Transverse colon (tissue), 4 donors: Measurements from ENCODE around the gene HIP1R. TPM values are rescaled to one million over a fixed set of nuclear protein-coding genes. Genes with fewer than 3 reads are reported as not detected.
A peak's percentile ranks its signal among the peaks of the same experiment; 100 is the strongest.

Experiments
- DNase-seq: peaks from one replicate; pipeline ENCODE4 v3.0.0-alpha.2; 2019
- H3K27ac ChIP-seq, 4 donors: fragments of 200-600 bp; sonication (generic); 2 replicates each; pipeline ENCODE4 v1.5.1; 2016 to 2018; ENCODE audit warnings: inconsistent platforms in 4 of 4
- H3K27me3 ChIP-seq: fragments of 200-600 bp; sonication (generic); 2 replicates; pipeline ENCODE4 v1.5.1; 2017; ENCODE audit warnings: inconsistent platforms
- H3K36me3 ChIP-seq, 4 donors: fragments of 200-600 bp; sonication (generic); 2 replicates each; pipeline ENCODE4 v1.5.1; 2017 to 2019; ENCODE audit warnings: inconsistent platforms in 4 of 4
- H3K4me1 ChIP-seq, 4 donors: fragments of 200-600 bp; sonication (generic); 2 replicates each; pipeline ENCODE4 v1.5.1; 2017 to 2020; ENCODE audit warnings: inconsistent platforms in 4 of 4
- H3K4me3 ChIP-seq, 4 donors: fragments of 200-600 bp; sonication (generic); 1 replicate in 1 of 4; 2 replicates in 3 of 4; pipeline versions ENCODE4 v1.5.1 to v1.6.1; 2017 to 2019; ENCODE audit warnings: inconsistent platforms in 4 of 4
- H3K9me3 ChIP-seq, 2 donors: fragments of 200-600 bp; sonication (generic); 2 replicates each; pipeline ENCODE4 v1.5.1; 2017 to 2019; ENCODE audit warnings: inconsistent platforms in 2 of 2
- CTCF ChIP-seq, 5 experiments: fragments of 200-600 bp in 3 of 5; fragments of 450-650 bp in 2 of 5; sonication (generic) in 3 of 5; IDR thresholded peaks; 1 replicate in 2 of 5; 2 replicates in 3 of 5; pipeline ENCODE4 v1.5.1; 2016 to 2017; ENCODE audit warnings: antibody characterized with exemption in 5 of 5, inconsistent platforms in 3 of 5, mild to moderate bottlenecking in 2 of 5, moderate library complexity in 1 of 5
- EP300 ChIP-seq: sonication (generic); formaldehyde crosslinking; IDR thresholded peaks from one replicate; pipeline ENCODE4 v1.6.1; 2017; ENCODE audit warnings: antibody characterized with exemption, low read depth
- POLR2A ChIP-seq: fragments of 450-650 bp; IDR thresholded peaks from one replicate; pipeline ENCODE4 v1.6.1; 2016; ENCODE audit warnings: antibody characterized with exemption, mild to moderate bottlenecking, moderate library complexity
- POLR2AphosphoS5 ChIP-seq, 3 donors: sonication (generic); formaldehyde crosslinking; IDR thresholded peaks; one replicate each; pipeline ENCODE4 v1.6.1; 2016; ENCODE audit warnings: antibody characterized with exemption in 3 of 3
- WGBS, 2 donors: methylation state at CpG; one replicate each; pipeline ENCODE4 v1.1.5; 2018; ENCODE audit warnings: low coverage in 1 of 2; 5-methylcytosine and 5-hydroxymethylcytosine counted together
- in situ Hi-C, 4 donors: fragments of 200-750 bp; cut with MboI; loops; one replicate each; pipeline versions ENCODE4 v1.15.0 to v1.15.1; 2017; ENCODE audit warnings: low sequenced_read_pairs in 3 of 4, low pct_ligation_motif_present in 1 of 4, low pct_unique_long_range_greater_than_20kb in 1 of 4
- intact Hi-C: fragments of 100-400 bp; cut with DNase I; formaldehyde crosslinking; loops from one replicate; pipeline ENCODE4 v1.15.1; 2023; ENCODE audit warnings: low total_unique reads
- total RNA-seq, 4 donors: library from RNA; depleted of rRNA; stranded (reverse); fragments of >200 nt; gene quantifications; one replicate each; pipeline ENCODE4 v1.1.0, GENCODE V29; 2016

Gene HIP1R
- total RNA-seq, 4 donors from 2014 or later, result 72.4 to 459 (median 146) TPM

- H3K4me3 ChIP-seq, result no peak overlapping the region
- TF ChIP-seq POLR2A (no peak), EP300 (no peak), POLR2AphosphoS5 (IDR thresholded peaks at IDR 0.05) (no peak)
- H3K4me1 ChIP-seq, result peaks cover 50 to 80% (median 76%) of the 10 kb centered on the region in 4 donors
- 92 to 100% methylated on average over 2 to 11 of the region's 11 CpGs for WGBS, 2 donors
- H3K9me3 ChIP-seq, result no peaks in the 10 kb centered on the region
- no peak for DNase-seq
- no peaks in the 10 kb centered on the region for H3K27me3 ChIP-seq
- H3K36me3 ChIP-seq, result peaks cover 0 to 6% (median 0%) of the 10 kb centered on the region in 4 donors
- intact Hi-C loops, result no loop called here
- H3K27ac ChIP-seq, result peak overlapping the region; percentile 81 to 89 (median 87)
- in situ Hi-C loops, result loop anchor here in 2 of 4 donors (10.0 to 25.0 kb wide), 2 partner anchors 84 to 367 kb away; partner anchors contain the start of genes MPHOSPH9 (in 2 of the 2) and MTRFR (in 2 of the 2)
These were observed 35.0 kb downstream of the HIP1R start for GRCh38 chr12:122870163-122870842.

DNA sequence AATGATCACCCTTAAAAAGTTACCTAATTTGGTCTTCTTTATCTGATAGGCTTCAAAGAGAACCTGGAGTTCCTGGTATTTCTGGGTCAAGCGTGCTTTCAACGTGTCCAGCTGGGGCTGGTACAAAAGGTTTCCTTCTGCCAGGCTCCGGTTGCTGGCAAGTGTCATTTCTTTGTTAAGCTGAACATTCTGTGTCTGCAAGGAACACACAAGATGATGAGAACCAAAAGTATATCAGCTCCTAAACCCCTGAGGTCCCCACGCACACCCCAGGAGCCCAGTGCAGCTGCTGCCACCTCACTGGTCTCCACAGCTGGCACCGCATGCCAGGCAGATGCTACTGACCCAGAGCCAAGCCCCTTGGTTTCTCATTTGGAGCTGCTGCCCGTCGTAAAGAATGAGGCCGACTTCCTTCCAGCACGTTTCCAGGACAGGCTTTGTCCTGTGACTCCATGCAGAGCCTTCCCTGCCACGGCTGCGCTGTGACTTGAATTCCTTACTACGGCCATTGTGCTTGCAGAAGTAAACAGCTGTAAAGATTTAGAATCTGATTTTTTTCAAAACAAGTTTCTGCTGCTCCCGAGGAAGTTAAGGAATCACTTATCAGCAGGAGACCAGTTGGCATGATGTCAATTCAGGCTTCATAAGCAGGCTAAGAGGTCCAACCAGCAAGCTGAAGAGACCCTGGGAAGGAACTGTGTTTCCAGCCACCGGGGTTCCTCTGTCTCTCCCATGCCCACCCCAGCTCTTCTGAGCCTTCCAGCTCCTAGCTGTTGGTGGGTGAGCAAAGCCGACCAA, 35.8 kb downstream of the HIP1R start:
- DNase-seq, result peak; percentile 53
- in situ Hi-C loops (loop anchor here in 2 of 4 donors (10.0 to 25.0 kb wide), 2 partner anchors 84 to 366 kb away; partner anchors contain the start of genes MPHOSPH9 (in 2 of the 2) and MTRFR (in 2 of the 2)), intact Hi-C loops (no loop called here)
- peaks cover 0 to 6% (median 0%) of the 10 kb centered on the region in 4 donors for H3K36me3 ChIP-seq
- WGBS, 2 donors, result 29 to 70% methylated on average over 2 to 15 of the region's 15 CpGs
- peaks cover 52 to 88% (median 80%) of the 10 kb centered on the region in 4 donors for H3K4me1 ChIP-seq
- no peaks in the 10 kb centered on the region for H3K9me3 ChIP-seq
- H3K27me3 ChIP-seq, result no peaks in the 10 kb centered on the region
- peak overlapping the region in 3 of 4 donors; percentile 2 to 33 (median 2) for H3K4me3 ChIP-seq
- TF ChIP-seq CTCF (IDR thresholded peaks at IDR 0.05), result no peak
- peak in 1 of 3 donors; percentile 32 for TF ChIP-seq POLR2AphosphoS5 (IDR thresholded peaks at IDR 0.05)
- H3K27ac ChIP-seq, result peak overlapping the region; percentile 81 to 89 (median 87)

DNA sequence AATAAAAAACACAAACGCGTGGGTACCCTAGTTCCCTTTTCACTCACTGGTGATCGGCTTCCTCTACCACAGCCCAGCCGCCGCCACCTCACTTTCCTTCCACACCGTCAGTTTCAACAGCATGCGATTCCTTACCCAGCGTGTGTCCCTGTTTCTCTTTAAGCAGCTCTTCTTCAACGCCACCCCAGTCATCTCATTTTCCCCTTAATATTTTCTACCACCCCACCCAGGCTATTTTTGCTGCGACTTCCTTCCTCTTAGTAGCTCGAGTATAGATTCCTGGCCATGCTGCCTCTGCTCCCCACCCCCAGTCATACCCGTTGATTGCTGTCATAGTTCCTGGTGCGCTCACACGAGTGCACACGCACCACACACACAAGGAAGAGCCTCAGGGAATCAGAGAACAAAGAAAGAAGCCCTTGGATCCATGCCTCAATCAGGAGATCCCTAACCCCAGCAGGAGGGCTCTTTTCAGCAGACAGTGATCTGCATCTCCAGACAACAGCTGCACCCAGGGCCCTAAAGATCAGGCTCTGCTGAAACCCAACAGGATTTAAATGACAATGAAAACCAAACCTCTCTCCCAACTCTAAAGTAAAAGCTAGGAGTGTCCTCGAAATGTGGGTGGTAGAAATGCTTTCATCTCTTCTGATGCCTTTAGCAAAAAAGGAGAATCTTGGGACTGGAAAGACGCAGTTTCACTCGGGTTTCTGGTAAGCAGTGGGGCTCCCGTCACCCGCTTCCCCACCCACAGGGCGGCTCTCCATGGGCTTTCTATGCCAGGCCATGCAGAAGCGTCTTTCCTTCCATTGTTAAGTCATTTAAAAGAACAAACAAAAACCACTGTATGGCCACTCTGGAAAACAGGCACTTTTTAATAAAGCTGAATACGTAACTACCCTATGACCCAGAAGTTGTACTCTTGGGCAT, 36.9 kb downstream of the HIP1R start:
- intact Hi-C loops, result no loop called here
- in situ Hi-C loops, result loop anchor here in 2 of 4 donors (10.0 to 25.0 kb wide), 2 partner anchors 83 to 365 kb away; partner anchors contain the start of genes MPHOSPH9 (in 2 of the 2) and MTRFR (in 2 of the 2)
- peak; percentile 47 to 67 (median 56) for TF ChIP-seq POLR2AphosphoS5 (IDR thresholded peaks at IDR 0.05)
- no peak for TF ChIP-seq CTCF (IDR thresholded peaks at IDR 0.05)
- TF ChIP-seq POLR2A, result peak; percentile 33
- no peak for TF ChIP-seq EP300
- Histone ChIP-seq H3K4me1 (peaks cover 52 to 99% (median 80%) of the 10 kb centered on the region in 4 donors), H3K9me3 (no peaks in the 10 kb centered on the region), H3K27me3 (no peaks in the 10 kb centered on the region), H3K27ac (peak overlapping the region; percentile 81 to 89 (median 87)), H3K36me3 (peaks cover 0 to 6% (median 0%) of the 10 kb centered on the region in 4 donors), H3K4me3 (peak overlapping the region in 3 of 4 donors; percentile 2 to 33 (median 2))
- DNase-seq, result peak; percentile 82
- 16 to 17% methylated on average over 13 to 23 of the region's 23 CpGs for WGBS, 2 donors

GRCh38 chr12:122872815-122873361, 37.6 kb downstream of the HIP1R start:
- Histone ChIP-seq H3K4me3 (peak overlapping the region in 1 of 4 donors; percentile 33), H3K27me3 (no peaks in the 10 kb centered on the region), H3K27ac (peak overlapping the region; percentile 81 to 89 (median 87)), H3K9me3 (no peaks in the 10 kb centered on the region), H3K4me1 (peaks cover 50 to 99% (median 76%) of the 10 kb centered on the region in 4 donors), H3K36me3 (peaks cover 0 to 6% (median 0%) of the 10 kb centered on the region in 4 donors)
- in situ Hi-C loops (loop anchor here in 2 of 4 donors (10.0 to 25.0 kb wide), 2 partner anchors 82 to 364 kb away; partner anchors contain the start of genes MPHOSPH9 (in 2 of the 2) and MTRFR (in 2 of the 2)), intact Hi-C loops (no loop called here)
- 57 to 61% methylated on average over 4 to 12 of the region's 12 CpGs for WGBS, 2 donors
- DNase-seq, result no peak
- TF ChIP-seq POLR2A (no peak), EP300 (no peak), CTCF (IDR thresholded peaks at IDR 0.05) (no peak), POLR2AphosphoS5 (IDR thresholded peaks at IDR 0.05) (no peak)
